Muscle of back (tissue), 11 donors: ENCODE data around the gene FAHD1. TPM values are rescaled to one million over a fixed set of nuclear protein-coding genes. Genes with fewer than 3 reads are reported as not detected.

Experiments used
- DNase-seq, 3 donors: peaks; one replicate each; pipeline versions ENCODE4 v3.0.0 to v3.0.0-alpha.2; 2013
- polyA plus RNA-seq, 10 donors: library from polyadenylated mRNA; unstranded; fragments of 120-200 nt; gene quantifications; one replicate each; pipeline ENCODE4 v1.2.1, GENCODE V29; 2013; ENCODE audit not compliant: insufficient read length in 10 of 10

FAHD1 gene
- polyA plus RNA-seq, 10 donors = 14.5 to 25.5 (median 18.7) TPM

DNA sequence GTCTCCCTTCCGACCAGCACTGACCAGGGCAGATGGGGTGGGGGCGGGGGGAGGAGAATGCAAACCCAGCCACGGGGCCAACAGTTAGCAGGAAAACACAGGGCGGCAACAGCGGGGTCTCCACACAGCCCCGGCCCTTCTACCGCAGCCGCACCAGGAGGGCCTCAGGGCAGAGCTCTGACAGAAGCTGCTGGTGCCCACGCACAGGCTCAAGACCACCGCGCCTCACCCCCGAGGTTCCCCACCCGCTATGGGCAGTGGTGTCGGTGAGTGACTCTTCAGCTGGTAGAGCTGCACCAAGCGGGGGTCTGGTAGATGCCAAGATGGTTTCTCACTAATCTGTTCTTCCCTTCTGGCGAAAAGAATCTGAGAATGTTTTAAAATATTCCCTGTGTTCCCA is 16.5 kb upstream of the FAHD1 start:
- DNase-seq = no peak

DNA sequence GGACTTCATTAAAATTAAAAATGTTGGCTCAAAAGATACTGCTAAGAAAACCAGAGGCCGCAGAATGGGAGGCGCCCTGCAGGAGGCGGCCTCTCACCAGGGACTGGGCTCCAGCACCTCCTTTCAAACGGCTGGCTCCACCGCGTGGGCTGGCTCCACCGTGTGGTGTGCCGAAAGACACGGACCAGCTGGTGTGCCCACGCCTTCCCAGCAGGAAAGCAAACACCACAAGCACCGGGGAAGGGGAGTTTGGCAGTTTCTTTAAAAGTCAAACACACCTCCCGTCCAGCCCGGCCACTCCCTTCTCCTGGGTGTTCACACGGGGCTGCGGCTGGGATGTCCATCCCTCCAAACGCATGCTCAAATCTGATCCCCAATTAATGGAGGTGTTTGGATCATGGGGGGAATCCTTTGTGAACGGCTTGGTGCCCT is 14.3 kb upstream of the FAHD1 start:
- peak; percentile 12 to 46 (median 26) for DNase-seq

DNA sequence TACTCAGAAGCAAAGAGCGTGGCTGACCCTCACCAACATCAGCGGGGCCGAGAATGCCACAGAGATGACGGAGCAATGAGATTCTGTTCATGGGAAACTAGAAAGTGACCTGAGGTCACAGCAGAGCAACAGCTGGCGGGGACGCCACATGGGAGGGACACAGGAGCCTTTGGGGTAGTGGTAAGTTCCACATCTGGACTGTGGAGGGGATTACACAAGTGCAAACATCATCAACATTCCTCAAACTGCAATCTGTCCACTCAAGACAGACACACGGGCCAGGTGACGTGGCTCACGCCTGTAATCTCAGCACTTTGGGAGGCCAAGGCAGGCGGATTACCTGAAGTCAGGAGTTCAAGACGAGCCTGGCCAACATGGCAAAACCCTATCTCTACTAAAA is 11.5 kb upstream of the FAHD1 start:
- no peak for DNase-seq

DNA sequence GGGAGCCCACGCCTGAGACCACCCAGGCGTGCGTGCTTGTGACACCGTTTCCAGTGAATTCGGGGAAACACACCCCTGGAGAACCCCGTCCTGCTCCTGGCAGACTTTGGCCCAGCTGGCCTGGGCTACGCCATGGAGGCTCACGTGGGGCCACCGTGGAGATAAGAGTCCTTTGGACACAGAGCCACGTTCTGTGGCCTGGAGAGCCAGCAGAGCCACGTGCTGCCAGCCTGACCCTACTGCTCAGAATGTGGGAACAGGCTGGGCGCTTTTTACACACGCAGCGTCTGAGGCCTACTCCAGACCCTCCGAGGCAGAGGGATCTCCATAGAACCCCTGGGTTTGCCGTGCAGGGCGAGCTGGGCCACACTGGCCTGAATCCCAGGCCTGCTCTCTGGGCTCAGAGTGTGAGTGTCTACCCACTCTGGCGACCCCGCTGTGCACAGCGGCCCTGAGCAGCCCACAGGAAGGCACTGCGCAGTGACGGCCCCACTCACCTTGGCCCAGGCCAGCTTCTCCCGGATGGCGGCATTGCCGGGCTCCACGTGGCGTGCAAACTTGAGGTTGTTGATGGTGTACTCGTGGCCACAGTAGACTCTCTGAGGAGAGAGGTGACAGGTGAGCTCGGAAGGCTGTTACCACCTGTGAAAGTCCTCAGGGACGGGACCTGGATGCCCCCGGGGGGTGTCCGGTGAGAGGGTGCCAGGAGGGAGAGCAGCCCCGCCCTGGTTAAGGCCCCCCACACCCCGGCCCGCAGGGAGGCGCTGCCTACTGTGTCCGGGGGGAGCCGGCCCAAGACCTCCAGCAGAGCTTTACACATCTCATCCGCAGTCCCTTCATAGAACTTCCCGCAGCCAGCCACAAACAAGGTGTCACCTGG is 10.4 kb upstream of the FAHD1 start:
- no peak for DNase-seq

DNA sequence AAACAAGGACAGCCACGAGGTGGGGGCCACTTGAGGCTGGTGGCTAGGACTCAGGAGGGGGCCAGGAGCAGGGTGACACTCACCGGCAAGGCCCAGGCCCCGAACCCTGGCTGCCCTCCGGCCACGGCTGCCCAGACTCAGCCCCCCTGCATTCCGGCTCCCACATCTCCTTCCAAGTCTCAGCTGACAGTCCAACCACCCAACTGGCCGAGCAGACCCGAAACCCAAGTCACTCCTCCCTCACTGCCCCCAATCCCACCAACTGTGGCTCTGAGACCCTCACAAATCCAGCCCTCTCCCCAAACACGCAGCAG is 9.8 kb upstream of the FAHD1 start:
- no peak for DNase-seq

DNA sequence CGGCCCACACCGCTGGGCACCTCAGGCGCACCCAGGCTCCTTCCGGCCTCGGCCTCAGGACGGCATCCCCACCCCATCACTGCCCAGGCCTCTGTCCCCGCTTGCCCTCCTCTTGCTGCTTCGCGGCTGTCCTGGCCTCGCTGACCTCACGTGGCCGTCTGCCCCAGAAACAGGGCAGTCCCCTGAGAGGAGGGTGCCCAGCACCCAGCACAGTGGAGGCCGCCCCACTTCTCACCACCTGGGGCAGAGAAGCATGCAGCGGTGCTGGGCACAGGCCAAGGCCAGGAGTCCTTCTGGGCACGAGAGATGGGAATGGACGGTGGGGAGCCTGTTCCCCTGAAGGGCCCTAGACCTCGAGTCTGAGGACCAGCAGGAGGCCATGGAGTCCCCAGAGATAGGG is 9.3 kb upstream of the FAHD1 start:
- DNase-seq = no peak

DNA sequence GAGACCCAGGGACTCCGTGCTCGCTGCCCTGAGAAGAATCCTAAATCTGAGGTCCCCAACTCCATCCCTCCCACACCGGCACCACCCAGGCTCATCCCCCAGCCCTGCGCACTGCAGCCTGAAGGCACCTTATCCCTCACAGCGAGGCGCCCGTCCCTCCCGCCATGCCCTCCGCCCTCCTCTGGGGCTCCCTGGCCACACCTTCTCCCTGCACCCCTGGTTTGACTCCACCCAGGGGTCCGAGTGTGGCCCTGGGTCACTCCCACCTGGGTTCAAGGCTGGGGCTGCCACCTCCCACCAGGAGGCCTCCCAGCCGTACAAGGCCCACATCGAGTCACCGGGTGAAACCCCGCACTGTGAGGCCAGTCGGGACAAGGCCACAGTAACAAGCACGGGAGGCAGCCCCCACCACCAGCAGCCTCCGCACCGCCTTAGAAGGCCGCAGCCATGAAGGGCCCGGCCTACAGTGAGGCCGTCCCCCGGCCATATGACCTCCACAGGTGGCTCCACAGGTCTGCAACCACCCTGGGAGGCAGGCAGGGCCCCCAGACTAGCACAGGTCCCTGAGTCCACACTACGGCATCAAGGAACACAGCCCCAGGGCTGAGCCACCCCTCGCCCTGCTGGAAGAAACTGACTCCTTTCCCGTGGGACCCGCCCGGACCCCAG is 8.7 kb upstream of the FAHD1 start:
- no peak for DNase-seq

DNA sequence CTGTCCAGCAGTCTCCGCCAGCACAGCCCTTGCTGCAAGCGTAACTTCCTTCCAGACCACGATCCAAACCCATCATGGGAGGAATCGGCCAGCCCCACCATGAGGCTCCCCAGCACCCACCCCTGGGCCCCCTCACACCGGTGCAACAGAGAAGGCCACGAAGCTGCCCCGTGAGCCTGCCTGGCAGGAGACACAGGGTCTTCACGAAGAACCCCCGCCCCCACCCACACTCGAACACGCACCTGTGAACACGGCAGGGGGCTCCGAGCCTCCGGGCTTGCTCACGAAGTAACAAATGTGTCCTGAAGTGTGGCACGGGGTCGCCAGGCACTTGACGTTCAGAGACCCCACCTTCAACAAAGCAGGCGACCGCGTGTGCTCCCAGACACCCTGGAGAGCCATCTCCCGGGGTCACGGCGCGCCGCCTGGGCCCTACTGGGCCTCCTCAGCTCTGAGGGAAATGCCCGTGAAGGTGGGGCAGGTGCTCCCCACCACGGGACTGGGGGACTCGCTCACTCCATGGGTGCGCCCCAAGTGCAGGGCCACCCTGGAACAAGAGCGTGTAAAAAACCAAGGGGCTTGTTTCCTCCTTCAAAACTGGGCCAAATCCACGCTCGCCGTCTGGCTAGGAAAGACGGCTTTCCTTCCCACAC is 8.0 kb upstream of the FAHD1 start:
- DNase-seq = no peak

DNA sequence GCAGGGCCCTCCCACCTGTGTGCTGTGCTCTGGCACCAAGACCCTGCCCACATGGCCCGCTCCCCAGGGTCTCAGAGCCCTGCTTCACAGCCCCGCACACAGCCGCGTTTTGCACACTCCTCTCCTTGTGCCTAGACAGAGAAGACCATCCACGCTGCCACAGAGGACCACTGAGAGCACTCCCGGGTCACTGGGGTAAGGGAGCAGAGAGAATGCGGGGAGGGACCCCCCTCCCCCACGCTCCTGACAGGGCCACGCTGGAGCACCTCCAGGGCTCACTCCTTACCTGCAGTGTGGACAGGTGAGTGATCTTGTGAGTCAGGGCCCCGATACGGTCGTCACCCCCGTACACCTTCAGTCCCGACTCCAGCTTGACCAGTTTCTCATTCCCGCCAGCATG is 7.4 kb upstream of the FAHD1 start:
- no peak for DNase-seq

DNA sequence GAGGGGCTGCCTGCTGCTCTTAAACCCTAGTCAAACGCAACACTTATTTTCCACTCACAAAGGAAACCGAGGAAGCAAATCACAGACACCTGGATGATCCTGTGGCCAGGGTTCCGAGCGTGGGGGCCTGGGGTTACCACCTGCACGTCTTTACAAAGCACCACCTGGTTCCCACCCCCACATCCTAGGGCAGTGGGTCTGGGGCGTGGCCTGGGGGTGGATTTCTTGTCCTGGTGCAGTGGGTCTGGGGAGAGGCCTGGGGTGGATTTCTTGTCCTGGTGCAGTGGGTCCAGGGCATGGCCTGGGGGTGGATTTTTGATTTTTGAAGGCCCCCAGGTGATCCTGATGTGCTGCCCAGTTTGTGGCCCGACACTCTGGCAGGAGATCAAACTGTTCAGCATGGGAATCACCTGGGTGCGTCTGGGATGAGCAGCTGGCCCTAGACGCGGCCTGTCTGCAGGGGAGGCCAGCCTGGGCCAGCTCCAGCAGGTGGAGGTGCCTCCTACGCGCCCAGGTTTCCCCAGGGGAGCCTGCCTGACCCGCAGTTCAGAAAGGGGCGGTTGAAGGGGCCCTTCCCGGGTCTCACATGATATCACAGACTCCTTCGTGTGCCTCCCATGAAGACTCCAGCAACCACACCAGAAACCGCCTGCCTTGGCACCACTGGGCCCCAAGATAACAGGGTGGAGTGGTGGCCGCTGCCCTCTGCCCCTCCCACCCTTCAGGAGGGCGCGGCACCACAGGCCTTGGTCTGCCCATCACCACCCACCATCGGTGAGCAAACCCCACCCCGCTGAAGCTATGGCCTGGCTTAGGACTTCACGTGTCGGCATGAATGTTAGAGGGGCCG is 6.7 kb upstream of the FAHD1 start:
- DNase-seq = no peak

DNA sequence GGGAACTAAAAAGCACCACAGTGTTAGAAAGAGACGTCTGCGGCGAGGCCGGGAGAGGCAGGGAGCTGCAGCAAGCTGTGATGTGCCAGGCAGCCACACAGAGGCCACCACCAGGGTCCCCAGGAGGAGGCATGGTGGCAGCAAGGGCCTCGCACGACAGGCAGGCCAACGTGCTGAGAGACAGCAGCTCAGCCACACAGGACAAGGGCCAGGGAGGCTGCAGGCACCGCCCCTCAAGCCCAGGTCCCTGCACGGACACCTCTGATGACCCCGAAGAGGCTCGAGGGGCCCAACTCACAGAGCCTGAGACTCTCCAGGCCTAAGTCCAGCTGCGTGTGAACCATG is 6.1 kb upstream of the FAHD1 start:
- no peak for DNase-seq

DNA sequence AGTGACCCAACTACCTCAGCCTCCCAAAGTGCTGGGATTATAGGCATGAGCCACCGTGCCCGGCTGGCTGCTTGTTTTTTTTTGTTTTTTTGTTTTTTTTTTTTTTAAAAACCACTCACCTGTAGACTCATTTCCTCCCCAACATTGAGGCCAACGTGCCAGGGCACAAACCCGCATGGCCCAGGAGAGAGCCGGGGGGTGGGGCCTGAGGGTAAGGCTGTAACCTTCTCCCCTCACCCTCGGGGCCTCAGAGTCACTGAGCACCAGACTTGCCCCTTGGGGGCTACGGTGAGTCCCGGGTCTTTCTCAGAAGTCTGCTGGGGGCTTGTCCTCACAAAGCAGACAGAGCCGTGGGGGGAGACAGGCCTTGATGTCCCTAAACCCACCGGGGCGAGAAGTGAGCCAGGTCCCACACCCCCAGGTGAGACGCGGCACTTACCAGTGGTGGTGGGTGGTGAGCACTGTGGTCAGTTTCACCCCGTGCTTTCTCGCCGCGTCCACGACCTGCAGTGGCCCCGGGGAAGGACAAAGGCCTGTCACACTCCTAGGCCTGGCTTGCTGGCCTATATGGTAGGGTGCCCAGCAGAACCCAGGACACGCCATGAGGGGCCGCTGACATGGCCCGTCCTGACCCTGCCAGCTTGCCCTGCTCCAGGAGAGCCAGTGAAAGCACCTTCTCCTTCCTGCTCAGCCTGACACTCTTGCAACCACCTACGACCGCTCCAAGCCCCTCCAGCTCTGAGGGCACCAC is 5.0 kb upstream of the FAHD1 start:
- DNase-seq = no peak

DNA sequence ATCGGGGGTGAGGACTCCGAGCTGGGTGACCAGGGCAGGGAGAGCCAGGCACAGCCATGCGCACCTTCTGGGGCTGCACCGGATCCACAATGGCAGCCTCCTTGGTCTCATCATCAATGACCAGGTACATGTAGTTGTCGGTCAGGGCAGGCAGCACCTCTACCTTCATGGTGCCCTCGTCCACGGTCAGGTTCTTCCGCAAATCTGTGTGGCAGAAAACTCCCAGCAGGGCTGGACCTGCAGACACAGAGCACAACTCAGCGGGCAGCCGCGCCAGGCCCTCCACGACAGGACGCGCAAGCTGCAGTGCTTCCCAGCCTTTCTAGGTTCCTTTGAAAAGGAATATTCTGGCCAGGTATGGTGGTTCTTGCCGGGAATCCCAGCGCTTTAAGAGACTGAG is 4.2 kb upstream of the FAHD1 start:
- DNase-seq = no peak

DNA sequence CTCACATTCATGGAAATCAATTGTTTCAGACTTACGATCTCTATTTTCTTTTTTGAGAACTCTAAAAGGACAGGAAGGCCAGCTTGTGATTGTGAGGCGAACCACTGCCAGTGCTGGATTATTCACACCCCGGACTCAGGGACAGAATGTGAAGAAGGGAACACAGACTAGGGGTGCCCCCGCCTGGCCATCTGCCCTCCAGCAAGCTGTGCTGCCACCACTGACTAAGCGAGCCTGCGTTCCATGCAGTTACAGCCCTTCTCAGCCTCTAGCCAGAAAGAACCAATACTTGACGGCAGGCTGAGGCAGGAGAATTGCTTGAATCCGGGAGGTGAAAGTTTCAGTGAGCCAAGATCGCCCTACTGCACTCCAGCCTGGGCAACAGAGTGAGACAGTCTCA is 3.2 kb upstream of the FAHD1 start:
- no peak for DNase-seq

DNA sequence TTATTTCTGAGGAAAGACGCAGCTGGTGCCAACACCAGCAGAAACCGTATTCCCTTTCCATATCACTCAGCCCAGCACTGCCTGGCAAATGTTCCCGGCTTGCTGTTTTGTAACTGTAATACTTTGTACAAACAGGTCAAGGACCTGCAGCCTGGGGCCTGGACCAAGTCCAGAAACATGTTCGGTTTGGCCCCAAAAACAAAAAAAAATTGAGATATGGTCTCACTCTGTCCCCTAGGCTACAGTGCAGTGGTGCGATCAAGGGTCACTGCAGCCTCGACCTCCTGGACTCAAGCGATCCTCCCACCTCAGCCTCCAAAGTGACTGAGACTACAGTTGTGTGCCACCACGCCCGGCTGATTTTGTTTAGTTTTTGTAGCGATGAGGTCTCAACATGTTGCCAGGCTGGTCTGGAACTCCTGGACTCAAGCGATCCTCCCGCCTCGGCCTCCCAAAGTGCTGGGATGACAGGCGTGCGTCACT is 1.6 kb upstream of the FAHD1 start:
- DNase-seq = no peak

DNA sequence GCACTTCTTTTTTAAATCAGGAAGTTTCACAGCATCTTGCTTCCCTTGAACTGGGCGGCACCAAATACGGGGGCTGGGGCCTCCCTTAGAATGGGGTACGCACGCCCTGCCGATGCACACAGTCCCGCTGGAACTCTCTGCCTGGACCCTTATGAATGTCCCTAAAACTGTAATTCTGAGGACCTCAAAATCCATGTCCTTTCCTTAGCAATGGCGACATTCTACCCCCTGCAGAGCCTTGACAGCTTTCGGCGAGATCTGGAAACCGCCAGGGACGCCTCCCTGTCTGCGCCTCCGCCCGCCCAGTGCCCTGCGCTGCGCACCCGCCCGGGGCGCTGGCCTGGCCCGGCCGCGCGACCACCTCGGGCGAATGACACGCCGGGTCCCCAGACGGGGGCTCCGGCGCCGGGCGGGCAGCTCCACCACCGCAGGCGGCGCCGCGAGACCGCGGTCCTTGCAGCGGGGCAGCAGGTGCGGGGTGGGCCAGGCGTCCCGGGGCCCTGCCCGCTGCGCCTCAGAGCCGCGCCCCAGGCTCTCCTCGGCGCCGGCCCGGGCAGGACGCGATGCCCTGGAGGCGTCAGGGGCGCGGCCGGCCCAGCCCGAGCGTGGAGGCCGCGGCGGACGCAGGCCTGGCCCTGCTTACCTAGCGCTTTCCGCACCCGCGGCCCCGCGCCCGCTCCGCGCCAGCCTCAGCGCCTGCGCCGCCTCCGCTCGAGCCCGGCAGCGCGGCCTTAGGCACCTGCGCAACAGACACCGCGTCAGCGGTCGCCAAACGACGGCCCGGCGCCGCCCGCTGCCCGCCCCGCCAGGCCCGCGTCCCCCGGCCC is 929 bp upstream of the FAHD1 start:
- DNase-seq = peak in 1 of 3 donors; percentile 48

DNA sequence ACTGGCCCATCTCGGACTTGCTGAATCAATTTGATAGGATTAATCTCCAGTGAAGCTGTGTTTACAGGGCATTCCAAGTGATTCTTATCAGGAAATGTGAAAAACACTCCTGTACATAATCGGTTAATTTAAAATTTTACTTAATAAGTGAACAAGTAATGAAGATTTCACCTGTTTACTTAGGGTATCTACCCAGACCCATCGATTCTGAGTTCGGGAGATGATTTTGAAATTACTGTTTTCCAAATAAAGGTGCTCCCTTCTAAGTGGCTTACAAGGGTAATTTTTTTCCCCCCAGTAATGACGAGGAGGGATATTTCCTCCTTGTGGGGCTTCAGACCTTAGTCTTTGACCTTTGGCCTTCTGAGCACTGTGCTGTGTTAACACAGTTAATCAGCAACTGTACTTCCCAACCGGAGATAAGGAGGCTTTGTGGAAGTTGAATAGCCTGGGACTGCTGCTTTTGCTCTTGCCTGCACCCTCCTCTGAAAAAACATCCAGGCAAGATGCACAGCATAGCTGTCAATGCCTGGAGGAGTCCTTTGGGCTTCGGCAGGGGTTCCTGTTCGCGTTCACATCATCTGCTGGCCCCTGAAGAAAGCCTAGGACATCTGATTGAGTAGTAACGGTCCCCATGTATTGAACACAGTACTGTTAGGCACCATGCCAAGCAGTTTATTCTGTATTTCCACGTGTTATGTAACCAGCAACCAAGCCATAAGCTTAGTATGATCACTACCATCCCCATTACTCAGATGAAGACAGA is 1.8 kb downstream of the FAHD1 start:
- no peak for DNase-seq

DNA sequence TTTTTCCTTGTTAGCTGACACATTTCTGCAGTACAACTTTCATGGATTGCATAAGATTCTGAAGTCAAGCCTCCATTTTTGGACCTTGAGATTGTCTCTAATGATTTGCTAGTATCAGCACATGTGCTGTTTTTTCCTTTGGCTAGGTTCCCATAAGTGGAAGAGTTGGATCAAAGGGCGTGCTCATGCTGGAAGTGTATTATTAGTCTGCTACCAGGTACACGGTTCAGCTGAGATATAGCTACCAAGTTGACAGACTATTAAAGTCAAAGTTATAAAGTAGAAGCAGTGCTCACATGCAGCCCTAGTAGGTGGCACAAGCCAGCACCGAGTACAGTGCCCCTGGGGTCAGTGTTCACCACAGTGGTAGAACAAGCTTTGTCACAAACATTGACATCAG is 3.2 kb downstream of the FAHD1 start:
- DNase-seq = no peak
